Central memory CD4-positive, alpha-beta T cell (primary cell): ENCODE measurements around the gene SLC22A25.
"Not testable (repeated sequence)": the region's sequence is repeated elsewhere in the genome, so short reads cannot be mapped to it uniquely, and the experiment has no call there.

Source experiments
- DNase-seq: peaks from one replicate; pipeline ENCODE4 v3.0.0; 2022
- total RNA-seq, 3 experiments: gene quantifications; one replicate each; lab custom pipeline; 2026; lab: John Stamatoyannopoulos, UW

Gene SLC22A25
- total RNA-seq = 0 reads per million in 3 experiments

DNA sequence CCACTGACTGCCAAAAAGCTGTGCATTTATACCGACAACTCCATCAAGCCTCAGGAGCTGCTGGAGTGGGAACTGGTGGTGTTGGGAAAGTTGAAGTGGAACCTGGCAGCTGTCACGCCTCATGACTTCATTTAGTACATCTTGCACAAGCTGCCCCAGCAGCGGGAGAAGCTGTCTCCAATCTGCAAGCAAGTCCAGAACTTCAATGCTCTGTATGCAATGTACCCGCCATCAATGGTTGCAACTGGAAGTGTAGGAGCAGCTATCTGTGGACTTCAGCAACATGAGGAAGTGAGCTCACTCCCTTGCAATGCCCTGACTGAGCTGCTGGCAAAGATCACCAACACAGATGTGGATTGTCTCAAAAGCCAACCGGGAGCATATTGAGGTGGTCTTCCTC is at the start of gene SLC22A25:
Gene SLC22A25 (minus strand): TSS at position 67 of the 400 bp plus-strand sequence. CDS start 13,947 bp downstream, outside the sequence.
- no peak for DNase-seq

DNA sequence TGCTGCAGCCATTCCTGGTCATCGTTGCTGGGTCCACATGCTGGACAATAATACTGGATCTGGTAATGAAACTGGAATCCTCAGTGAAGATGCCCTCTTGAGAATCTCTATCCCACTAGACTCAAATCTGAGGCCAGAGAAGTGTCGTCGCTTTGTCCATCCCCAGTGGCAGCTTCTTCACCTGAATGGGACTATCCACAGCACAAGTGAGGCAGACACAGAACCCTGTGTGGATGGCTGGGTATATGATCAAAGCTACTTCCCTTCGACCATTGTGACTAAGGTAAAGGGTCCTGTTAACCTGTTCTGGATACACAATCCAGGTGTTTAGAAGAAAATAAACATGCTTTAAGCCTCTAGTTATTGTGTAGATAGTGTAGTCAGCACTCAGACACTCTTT is 46.9 kb upstream of the SLC22A25 start:
- DNase-seq = no peak

DNA sequence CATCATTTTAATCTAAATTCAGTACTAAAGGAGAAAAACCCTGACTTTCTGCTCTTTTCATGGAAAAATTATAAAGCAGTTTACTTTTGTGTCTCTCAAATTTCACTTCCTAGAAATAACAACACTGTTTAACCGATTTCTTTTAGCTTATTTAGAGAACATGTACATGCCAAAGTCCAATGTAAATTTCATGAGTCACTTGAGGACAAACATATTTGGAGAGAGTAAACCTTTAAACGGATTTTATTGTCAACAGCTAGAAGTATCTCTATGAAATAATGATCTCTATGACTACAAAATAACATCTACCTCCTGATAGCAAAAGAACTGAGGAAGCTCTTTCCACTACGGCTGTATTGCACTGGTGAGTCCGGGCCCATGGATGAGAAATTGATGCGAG is 46.3 kb upstream of the SLC22A25 start:
- DNase-seq = no peak

DNA sequence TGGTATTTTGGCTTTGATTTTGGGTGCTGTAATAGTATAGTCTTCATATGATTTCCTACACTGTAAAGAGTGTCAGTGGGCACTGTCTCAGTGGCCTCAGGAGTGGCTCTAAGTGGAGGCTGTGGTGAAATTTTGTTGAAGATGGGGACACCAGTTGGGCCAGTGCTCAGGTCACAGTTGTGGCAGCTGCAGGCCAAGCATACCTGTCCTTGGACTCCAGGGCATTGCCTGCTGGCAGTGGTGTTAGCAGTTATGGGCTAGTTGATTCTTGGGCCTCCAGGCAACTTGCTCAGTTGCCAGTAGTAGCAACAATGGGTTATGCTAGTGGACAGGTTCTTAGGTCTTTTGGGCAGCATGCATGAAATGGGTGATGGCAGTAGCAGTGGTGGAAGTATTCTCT is 39.2 kb upstream of the SLC22A25 start:
- DNase-seq = no peak

DNA sequence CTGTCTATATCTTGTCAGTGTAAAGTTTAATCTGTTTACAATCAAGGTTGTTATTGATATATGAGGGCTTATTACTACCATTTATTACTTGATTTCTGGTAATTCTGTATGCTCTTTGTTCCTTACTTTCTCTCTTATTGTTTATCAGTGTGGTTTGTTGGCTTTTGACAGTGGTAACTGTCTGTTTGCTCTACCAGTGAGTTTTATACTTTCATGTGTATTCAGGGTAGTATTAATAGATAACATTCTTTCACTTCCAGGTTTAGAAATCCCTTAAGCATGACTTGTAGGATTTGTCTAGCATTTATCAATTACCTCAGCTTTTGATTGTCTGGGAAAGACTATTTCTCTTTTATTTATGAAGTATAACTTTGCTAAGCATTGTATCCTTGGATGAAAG is 37.5 kb upstream of the SLC22A25 start:
- DNase-seq = no peak

DNA sequence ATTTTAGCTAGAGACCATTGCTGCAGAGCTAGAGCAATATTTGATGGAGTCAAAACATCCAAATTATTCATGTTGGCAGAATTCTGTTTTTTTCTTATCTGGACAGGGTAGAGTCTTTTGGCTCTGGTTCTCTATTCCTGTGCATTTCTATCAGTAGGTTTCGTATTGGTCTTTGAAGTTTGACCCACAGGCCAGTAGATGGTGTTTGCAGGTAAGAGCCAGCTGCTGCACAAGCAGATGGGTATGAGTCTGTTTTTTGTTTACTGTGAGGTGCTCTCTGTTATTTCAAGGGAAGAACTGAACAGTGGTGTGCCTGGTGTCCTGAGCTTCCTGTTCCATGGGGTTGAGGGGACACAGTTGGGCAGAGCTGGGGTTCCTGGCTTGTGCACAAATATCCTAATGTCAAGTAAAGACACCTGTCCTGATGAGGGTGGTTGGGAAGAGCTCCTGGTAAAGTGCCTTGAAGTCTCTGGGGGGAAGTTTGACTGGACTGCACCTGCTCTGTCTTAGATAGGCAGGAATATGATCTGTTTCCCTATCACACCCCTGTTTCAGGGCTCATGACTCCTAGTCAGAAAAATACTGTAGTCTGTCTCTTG is 34.0 kb upstream of the SLC22A25 start:
- no peak for DNase-seq

DNA sequence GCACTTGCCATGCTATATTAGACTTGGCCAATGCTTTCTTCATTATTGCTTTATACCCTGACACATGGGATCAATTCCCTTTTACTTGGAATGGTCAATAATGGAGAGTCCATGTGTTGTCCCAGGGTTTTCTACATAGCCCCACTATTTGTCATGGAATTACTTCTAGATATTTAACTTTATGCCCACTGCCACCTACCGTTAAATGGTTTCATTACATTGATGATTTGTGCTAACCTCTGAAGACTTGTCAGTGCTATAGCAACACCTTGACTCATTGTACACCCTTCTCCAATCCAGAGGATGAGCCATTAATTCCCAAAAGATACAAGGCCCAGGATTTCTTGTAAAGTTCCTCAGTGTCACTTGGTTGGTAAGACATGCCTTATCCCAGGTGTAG is 31.4 kb upstream of the SLC22A25 start:
- no peak for DNase-seq

DNA sequence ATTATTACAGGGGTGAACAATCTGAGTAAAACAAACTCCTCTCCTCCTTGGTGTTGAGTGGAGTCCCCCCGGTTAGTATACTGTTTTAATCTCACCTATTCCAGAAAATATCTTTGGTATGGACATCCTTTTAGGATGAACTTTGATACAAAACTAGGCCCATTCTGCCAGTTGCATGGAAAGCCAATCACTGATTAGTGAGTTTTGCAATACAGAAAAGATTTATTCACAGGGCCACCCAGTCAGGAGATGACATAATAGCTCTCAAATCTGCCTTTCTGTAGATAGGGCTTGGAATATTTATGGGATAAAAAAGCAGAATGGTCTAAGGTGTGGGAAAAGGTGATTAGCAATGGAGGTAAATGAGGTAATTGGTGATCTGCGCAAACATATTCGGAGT is 30.3 kb upstream of the SLC22A25 start:
- DNase-seq = no peak

DNA sequence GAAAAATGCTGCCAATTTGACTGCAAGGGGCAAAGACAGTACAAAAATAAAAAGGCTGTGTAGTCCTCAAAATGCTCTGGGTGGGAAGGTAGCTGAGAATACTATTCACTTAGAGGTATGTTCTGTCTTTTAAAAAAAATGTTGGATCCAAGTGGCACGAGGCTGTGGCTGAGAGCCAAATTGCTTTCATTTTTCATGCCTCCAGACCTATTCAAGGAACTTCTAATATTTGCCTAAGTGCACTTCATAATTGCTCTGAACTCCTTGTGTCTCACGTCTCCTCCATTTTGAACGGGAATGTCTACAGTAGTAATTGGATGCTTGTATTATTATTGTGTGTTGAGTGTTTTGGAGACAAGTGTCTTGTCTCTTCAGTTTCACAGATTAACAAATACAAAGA is 19.1 kb upstream of the SLC22A25 start:
- no peak for DNase-seq

DNA sequence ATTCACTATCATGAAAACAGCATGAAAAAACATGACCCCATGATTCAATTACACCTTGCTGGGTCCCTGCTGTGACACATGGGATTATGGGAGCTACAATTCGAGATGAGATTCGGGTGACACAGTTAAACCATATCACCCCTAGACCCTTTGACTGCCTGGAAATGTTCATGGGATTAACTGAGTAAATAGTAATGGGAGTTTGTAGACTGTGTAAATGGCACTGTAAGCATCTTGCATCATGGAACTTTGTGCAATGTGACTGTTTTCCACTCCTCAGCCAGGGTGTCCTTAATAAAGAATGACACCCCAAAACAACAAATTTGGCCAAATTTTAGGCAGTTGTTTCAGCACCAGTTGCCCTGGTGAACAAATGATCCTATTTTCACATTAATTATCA is 7.9 kb upstream of the SLC22A25 start:
- DNase-seq = no peak

DNA sequence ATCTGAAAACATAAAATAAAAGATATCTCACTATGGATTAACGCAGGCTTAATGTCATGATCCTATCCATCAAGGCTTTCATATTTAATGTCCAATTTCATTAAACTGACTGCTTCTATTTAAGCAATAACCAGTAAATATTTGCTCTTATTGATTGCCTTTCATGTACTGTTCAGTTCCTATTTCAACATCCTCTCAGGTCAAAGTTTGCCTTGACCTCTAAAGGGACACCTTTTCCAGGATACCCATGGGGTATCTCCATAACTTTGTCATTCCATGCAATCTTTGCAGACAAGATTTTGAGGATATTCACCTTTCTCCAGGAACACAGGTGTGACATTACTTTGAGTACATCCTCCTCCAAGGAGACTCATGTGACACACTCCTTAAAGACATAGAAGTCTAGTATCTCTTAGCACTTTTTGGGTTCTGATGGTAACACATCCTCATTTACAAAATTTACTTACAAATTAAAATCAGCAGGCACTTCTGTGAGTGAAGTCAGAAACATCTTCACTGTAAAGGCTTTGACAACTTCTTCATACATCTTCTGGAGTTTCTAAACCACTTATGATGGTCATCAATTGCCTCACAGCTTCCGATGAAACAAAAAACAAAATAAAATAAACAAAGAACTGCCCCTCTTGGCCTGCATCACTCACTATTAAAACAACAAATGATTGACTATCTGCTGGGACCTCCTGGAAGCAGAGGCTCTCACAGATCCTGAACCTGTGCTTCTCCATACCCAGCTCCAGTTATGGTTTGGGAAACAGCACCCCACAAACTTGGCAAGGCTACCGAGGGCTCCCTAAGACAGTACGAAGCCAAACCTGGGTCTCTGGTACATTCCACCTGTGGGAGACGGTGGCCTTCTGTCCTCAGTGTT is 7.0 kb upstream of the SLC22A25 start:
- DNase-seq = no peak

DNA sequence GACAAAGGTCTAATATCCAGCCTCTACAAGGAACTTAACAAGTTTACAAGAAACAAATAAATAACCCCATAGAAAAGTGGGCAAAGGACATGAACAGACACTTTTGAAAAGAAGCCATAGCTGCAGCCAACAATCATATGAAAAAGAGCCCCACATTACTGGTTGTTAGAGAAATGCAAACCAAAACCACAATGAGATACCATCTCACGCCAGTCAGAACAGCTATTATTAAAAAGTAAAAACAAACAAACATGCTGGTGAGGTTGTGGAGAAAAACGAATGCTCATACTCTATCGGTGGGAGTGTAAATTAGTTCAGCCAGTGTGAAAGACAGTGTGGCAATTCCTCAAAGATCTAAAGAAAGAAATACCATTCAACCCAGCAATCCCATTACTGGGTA is 5.6 kb upstream of the SLC22A25 start:
- no peak for DNase-seq

DNA sequence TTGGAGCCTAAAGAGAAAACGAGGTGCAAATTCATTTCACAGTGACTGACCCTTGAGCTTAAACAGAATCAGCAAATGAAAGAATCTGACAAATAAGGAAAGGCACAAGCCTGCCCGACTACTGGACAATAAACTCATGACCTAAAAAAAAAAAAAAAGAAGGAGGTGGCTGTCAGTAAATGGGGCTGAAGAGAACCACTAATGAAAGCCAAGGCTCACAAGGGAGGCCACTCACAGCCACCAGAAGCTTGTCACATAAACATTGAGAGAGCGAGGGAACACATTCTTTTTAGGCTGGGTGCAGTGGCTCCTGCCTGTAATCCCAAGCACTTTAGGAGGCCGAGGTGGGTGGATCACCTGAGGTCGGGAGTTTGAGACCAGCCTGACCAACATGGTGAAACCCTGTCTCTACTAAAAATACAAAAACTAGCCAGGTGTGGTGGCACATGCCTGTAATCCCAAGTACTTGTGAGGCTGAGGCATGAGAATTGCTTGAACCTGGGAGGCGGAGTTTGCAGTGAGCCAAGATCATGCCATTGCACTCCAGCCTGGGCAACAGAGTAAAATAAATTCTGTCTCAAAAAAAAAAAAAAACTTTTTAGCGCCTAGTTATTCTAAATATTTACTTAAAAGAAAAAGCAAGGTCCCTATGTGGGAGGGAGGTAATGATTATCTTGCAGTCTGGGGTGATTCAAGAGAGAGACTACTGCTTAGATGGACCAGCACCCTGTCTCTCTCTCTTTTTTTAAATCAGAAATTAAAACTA is 4.0 kb upstream of the SLC22A25 start:
- DNase-seq = not testable (repeated sequence)

DNA sequence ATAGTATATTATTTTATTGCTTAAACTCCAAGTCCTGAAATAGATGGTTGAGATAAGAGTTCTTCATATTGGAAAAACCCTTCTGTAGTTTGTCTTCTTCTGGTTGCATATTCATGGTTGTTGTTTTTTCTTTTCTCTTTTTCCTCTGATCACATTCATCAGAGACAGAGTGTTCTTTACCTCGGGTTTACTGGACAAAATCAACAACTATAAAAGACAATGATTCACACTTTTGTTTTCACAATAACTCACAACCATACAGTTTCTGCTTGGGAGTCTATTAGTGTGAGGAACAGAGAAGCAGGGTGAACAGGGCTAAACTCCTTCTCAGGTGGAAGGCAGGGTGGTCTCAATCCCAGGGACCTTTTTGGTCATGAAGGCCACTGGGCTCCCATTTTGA is 2.6 kb upstream of the SLC22A25 start:
- DNase-seq = no peak

DNA sequence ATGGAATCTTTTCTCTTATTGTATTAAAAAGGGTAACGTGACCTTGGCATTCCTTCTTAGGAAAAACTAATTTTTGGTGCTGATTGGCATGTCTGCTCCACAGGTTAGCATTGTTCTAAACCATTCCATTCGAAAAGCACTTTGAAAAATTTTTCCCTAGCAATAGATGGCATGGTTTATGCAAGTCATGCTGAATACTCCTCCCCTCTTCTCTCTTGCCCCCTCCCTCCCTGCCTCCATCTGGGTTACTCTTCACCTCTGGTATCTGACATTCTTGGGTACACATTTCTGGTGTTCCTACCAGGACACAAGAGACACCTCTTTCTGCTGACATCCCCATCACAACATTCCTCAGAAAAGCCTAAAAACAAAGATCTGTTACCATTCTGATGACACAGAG is 1.5 kb upstream of the SLC22A25 start:
- no peak for DNase-seq

DNA sequence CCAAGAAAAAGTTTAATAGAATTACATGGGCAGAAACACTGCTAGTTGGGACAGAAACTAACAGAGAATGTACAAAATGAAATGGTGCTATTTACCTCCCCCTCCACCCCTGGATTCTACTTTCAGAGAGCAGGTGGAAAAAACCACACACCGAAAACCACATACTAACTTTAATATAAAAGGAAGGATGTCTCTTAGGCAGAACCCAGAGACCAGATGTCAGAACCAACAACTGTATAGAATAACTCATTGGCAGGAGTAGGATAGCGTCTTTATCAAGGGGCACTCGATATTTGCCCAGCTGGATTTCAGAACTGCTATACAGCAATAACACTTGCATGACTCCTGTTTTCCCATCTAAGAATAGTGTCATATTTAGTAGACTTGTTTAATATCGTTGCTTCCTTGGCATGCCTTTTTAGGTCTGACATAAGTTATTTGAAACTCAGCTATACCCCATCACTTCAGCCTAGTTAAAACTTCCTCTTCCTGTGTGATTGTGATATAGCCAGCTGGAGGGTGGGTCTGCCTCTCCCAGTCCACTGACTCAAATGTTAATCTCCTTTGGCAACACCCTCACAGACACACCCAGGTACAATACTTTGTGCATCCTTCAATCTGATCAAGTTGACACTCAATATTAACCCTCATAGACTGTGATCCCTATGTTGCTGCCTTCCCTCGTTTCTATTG is 1.2 kb downstream of the SLC22A25 start:
- no peak for DNase-seq

DNA sequence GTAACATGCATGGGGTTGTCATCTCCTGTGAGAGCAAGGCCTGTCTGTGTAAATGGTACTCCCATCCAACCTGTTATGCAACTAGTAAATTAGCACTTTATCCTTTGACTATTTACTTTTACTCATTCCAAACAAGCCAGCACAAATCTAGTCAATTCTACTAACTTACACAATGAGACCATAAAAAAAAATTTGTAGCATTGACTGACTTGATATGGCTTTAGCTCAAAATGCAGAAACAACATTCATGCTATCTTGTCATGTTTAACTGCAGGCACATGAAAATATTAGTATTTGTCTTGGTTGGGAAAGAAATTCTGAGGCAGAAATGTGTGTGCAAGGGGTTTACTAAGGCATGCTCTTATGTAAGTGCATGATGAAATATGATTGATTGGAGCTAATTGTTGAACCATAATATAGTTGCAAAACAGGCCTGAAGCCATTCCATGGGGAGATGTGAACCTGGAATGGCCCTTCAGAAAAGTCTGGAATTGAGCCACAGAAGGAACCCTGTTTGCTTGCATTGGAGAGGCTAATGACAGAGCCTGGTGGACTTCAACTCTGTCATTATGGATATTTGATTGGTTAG is 2.5 kb downstream of the SLC22A25 start:
- no peak for DNase-seq

DNA sequence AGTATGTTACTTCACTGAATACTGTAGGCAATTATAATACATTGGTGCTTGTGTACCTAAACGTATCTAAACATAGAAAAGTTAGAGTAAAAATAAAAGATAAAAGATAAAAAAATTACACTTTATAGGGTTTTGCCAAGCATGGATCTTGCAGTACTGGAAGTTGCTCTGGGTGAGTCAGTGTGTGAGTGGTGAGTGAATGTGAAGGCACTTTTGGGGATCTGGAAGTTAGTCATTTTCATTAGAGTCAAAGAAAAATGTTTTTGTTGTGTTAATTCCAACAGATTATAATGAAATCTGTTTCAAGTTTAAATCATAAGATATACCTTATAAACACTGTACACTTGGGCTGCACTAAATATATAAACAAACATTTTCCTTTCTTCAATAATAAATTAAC is 3.3 kb downstream of the SLC22A25 start:
- no peak for DNase-seq

DNA sequence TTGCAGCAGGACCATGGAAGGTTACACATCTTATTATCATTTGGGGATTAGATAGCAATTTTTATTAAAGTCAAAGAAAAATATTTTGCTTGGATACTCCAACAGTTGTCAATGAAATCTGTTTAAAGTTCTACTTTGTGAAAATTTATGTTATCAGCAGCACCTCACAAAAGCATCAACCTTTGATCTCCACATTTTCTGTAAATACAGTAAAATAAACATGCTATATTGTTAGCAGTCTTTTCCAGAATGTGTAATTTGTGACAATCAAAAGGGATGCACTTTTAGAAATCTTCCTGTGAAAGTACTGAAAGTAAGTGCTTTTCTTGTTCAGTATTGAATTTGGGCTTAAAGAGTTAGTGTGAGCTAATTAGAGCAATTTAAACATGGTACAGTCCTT is 4.1 kb downstream of the SLC22A25 start:
- no peak for DNase-seq

DNA sequence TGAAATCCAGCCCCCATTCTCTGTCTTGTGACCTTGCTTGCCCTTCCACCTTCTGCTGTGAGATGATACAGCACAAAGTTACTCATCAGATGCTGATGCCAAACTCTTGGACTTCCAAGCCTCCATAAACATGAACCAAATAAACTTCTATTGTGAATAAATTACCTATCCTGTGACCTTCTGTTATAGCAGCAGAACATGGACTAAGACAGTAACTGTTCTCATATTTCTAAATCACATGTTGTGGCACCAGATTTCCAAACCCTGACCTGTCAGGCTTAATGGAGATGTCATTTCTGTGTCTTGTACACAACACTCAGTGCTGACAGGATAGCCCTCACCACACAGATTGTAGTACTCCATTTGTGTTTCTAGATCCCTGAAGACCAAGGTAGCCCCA is 6.0 kb downstream of the SLC22A25 start:
- DNase-seq = no peak

DNA sequence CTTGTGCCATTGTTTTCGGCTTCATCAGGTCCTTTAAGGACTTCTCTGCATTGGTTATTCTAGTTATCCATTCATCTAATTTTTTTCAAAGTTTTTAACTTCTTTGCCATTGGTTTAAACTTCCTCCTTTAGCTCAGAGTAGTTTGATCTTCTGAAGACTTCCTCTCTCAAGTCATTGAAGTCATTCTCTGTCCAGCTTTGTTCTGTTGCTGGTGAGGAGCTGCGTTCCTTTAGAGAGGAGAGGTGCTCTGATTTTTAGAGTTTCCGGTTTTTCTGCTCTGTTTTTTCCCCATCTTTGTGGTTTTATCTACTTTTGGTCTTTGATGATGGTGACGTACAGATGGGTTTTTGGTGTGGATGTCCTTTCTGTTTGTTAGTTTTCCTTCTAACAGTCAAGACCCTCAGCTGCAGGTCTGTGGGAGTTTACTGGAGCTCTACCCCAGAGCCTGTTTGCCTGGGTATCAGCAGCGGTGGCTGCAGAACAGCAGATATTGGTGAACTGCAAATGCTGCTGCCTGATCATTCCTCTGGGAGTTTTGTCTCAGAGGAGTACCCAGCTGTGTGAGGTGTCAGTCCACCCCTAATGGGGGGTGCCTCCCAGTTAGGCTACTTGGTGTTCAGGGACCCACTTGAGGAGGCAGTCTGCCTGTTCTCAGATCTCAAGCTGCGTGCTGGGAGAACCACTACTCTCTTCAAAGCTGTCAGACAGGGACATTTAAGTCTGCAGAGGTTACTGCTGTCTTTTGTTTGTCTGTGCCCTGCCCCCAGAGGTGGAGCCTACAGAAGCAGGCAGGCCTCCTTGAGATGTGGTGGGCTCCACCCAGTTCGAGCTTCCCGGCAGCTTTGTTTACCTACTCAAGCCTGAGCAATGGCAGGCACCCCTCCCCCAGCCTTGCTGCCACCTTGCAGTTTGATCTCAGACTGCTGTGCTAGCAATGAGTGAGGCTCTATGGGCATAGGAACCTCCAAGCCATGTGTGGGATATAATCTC is 7.6 kb downstream of the SLC22A25 start:
- DNase-seq = peak; percentile 12
